HG03342 (cell line): ENCODE results near the gene TGFBR1.
"Not testable (repeated sequence)": the region's sequence is repeated elsewhere in the genome, so short reads cannot be mapped to it uniquely, and the experiment has no call there.

Source experiments
- ATAC-seq: cut with Tn5 transposase; IDR thresholded peaks from one replicate; pipeline ENCODE4 v1.9.1; 2021; ENCODE audit warnings: mild to moderate bottlenecking, moderate library complexity; ENCODE audit not compliant: unreplicated experiment

TGFBR1 gene

DNA sequence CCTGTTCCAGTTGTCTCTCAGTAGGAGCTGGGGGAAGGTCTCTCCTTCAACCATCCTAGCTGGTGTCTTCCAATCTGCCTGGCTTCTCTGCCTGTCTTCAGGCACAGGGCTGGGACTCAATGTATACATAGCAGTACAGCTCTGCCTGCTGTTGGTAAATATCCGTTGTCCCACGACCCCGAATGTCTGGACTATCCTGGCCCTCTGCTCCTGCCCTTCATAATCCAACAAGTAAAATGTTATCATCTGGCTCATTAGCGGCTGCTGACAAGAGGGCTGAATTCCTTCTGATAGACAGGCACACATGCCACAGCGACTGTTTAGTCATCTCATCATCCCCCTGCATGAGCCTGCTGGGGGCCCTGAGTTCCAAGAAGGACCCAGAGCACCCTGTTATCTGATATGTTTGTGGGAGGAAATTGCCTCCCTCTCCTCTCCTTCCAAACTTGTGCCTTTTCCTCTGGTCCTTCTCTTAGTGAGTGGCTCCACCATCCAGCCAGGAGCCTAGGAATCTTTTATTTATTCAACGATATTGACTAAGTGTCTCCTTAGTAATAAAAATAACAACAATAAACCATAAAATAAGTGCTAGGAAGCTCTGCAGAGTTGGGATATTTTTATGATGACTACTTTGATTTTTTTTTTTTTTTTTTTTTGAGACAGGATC is 29.5 kb upstream of the TGFBR1 start:
- no peak for ATAC-seq

DNA sequence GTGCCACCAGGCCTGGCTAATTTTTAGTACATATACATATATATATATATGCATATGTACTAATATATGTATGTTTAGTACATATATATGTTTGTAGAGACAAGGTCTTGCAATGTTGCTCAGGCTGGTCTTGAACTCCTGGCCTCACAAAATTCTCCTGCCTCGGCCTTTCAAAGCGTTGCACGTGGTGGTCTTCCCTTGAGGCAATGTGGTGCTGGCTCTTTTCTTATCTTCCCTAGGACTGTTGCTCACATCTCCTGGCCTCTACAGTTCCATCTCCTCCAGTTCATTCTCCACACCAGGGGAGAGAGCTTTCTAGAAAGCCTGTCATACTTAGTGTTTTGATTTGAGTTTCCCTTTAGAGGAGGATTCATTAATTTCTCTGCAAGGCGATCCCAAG is 28.9 kb upstream of the TGFBR1 start:
- no peak for ATAC-seq

DNA sequence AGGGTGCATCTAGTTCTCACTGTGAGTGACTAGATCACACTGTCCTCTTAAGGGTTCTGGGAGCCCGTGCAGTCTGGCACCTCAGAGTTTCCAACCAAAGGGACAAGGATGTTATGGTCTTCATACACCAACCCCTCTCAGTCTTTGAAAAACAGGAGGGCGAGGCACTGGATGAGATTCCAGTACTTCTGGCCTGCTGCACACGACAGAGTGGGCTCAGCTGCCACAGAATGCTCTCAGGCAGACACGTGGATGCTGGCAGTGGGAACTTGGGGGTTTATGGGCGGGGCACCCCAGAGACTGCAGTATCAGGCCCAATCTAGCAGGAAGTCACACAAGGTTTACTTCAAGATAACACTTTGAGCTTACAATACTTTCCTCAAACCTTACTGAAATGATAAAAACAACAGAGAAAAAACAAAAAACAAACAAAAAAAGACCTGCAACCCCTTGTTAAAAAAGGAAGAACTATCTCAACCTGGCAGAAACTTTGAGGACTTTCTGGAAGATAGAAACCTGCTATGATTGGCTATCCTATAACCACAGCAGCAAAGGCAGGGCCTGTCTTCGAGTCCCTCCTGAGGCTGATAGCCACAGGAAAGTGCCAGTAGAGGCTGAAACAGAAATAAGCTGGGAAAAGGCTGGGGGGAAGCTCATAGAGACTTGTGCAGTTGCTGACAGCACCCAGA is 28.3 kb upstream of the TGFBR1 start:
- ATAC-seq, result no peak

- no peak for ATAC-seq
These were observed 26.2 kb upstream of the TGFBR1 start for GRCh38 chr9:99078717-99079116.

GRCh38 chr9:99079542-99079941 is 25.4 kb upstream of the TGFBR1 start:
- ATAC-seq, result no peak

- ATAC-seq, result no peak
These were observed 21.9 kb upstream of the TGFBR1 start for GRCh38 chr9:99083051-99083450.

GRCh38 chr9:99085949-99086948 is 18.7 kb upstream of the TGFBR1 start:
- no peak for ATAC-seq

DNA sequence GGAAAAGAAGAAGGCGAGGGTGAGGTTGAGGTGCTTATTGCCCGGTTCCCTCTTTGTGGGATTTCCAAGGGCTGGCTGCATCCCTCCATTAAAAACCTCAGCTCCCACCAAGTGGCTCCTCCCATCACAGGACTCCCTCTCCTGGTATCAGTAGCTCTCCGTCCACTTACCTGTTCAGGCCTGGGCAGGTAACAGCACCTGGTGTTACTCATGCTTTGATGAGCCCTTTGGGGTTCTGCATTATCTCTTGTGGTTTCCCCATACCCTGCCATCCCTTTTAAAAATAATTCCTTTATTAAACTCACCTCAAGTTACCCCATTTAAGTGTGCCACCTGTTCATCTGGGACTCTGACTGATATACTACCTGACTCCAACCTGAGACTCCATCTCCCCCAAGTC is 17.5 kb upstream of the TGFBR1 start:
- no peak for ATAC-seq

DNA sequence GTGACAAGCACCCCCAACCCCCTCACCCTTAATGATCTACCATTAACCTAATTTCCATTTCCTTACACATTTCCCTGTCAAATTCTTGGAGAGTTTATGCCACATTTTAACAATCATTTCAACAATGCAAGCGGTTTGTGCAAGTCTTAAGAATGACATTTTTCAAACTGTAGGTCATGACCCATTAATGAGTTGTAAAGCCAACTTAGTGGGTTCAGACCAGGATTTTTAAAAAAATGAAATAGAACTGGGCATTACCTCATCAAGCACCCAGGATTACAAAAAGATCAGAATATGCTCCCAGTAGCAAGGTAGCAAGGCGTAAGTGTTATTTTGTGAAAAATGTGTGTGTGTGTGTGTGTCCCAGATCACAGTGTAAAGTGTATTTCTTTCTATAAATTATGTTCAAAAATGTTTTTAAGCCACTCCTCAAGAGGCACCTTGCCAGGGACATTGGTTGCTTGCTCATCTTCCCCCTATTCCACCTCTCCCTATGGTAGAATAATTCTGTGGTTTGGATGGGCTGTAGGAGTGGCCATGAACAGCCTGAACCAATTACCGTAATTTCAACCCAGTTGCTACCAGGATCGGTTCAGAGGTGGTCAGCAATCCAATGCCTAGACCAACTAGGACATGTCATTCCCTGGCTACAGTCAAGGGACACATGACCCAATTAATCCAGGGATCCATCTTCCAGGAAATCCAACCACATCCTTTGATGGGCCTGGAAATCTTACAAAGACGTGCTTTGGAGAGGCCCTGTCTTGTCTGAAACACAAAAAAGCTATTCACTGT is 14.4 kb upstream of the TGFBR1 start:
- ATAC-seq, result no peak

DNA sequence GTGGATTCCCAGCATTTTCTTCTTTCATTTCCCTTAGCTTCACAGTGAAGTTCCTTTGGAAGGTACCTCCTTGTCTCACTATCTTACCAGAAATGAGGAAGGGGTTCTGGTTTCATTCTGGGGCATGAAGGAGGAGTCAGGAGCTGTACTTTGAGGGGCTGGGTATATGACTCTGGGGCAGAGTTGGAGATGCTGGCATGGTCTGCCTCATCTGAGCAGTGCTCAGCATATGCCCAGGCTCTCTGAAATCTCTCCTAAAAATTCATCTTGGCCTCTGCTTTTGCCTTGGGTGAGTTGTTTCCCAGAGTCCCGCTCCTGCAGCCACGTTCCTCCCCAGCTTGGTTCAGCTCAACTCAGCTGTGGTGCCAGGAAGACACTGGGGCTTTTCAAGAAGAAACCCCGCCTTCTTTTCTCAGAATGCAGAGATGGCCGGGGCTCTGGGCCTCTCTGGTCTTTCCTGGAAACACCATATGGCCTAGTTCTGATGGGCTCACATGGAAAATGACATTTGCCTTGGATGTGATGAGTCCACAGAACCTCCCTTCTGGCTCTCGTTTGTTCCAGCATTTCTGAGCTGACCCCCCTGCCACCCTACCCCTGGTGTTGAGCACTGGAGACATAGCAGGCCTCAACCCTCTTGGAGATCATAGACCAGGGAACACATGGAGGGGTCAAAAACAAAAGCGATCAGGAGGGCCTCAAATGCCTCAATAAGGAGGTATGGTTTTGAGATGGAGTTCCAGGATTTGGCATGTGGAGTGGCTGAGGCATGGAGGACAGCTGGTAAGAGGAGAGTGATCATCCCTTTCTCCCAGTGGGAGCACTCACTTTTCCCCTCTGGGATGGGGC is 12.0 kb upstream of the TGFBR1 start:
- no peak for ATAC-seq

DNA sequence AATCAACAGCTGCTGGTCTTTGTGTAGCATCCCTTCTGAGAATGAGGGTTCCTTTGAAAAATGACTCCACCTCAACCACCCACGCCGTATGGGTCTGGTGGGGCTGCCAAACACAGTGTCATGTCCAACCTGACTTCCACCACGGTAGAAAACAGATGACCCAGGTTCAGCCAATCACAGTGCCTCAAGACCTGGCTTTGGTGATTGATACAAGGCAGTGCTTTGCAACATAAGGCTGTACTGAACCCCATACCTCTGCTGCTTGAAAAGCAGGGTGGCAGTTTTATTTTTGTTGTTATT is 11.5 kb upstream of the TGFBR1 start:
- no peak for ATAC-seq

DNA sequence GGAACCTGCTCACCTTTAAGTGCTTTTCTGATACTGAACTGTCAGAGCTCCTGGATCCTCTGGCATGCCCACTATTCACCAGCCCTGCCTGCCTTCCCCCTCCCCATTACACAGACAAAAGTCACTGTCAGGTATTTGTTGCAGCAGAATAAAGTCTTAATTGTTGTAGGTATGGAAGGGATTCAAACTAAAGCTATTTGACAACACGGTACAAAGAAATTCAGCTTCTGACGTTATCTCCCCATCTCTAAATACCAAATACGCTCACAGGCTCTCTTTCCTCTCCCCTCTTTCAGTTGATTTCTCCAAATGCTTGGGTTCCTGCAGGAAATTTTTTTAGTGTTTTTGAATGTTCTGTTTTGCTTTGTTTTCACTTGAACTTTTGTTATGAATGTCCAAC is 9.3 kb upstream of the TGFBR1 start:
- ATAC-seq, result no peak

- no peak for ATAC-seq
These were observed 8.5 kb upstream of the TGFBR1 start for GRCh38 chr9:99096409-99096808.

- not testable (repeated sequence) for ATAC-seq
These were observed 4.9 kb upstream of the TGFBR1 start for GRCh38 chr9:99099806-99100585.

- no peak for ATAC-seq
These were observed 3.6 kb upstream of the TGFBR1 start for GRCh38 chr9:99101271-99101670.

DNA sequence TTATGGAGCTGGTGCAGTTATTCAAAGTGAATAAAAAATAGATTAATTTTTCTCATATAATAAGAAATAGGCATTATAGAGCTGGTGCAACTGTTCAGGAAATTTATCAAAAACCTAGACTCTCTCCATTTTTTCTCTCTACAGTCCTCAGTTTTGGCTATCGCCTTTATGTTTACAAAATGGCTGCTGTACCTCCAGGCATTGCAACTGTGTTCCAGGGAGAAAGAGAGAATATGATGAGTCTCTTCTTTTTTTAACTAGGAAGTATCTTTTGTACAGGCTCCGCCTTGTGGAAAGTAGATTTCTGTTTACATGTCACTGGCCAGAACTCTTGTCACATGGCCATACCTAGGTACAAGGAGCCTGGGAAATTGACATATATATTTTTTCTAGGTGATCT is 3.1 kb upstream of the TGFBR1 start:
- no peak for ATAC-seq

GRCh38 chr9:99103054-99103895 is 1.6 kb upstream of the TGFBR1 start:
- ATAC-seq, result no peak

GRCh38 chr9:99103901-99104458 is 933 bp upstream of the TGFBR1 start:
- ATAC-seq, result no peak
